Left colon (tissue), 2 donors: ENCODE data around the gene NDUFS2. TPM values are rescaled to one million over a fixed set of nuclear protein-coding genes. Genes with fewer than 3 reads are reported as not detected.
"Not testable (repeated sequence)": the region's sequence is repeated elsewhere in the genome, so short reads cannot be mapped to it uniquely, and the experiment has no call there.

Experiments used
- ATAC-seq: fragments of 200-7000 bp; cut with Tn5 transposase; one replicate; pipeline ENCODE4 v1.9.1; 2020; ENCODE audit warnings: mild to moderate bottlenecking, moderate library complexity
- DNase-seq, 2 donors: peaks; one replicate each; pipeline ENCODE4 v3.0.0-alpha.2; 2020
- intact Hi-C, 2 donors: fragments of 100-400 bp; cut with DNase I in 1 of 2; cut with micrococcal nuclease in 1 of 2; formaldehyde crosslinking; loops; one replicate each; pipeline versions ENCODE4 v1.11.2 to v1.14.0; 2022; cut with DNase I, micrococcal nuclease
- total RNA-seq, 2 donors: library from RNA; stranded (reverse); fragmentation: NEBNext Ultra II Directional; extraction: Animal tissue kit (Norgen Biotek cat#: 25700); gene quantifications; one replicate each; pipeline ENCODE4 v1.2.1, GENCODE V29; 2021
- donor health status: DM: no; HTN: no; CAD: no.
- donor health status: DM: yes; HTN: yes; CAD: no.

The NDUFS2 gene
- total RNA-seq, 2 donors from 2014 or later = 154 to 188 TPM

- peak; percentile 90 for ATAC-seq
- intact Hi-C loops = no loop called here
- peak; percentile 74 to 79 for DNase-seq
These were observed 7.7 kb downstream of the NDUFS2 start for GRCh38 chr1:161209790-161210409.

GRCh38 chr1:161214369-161214768, 12.2 kb downstream of the NDUFS2 start:
- ATAC-seq (no peak), DNase-seq (no peak)
- intact Hi-C loops = no loop called here

GRCh38 chr1:161215076-161215475, 12.9 kb downstream of the NDUFS2 start, which contains the start of gene FCER1G:
FCER1G (plus strand) TSS chr1:161215295; CDS start chr1:161215322, 27 bp downstream.
- ATAC-seq = peak; percentile 42
- DNase-seq = peak in 1 of 2 donors; percentile 50

GRCh38 chr1:161216945-161217712, 15.0 kb downstream of the NDUFS2 start:
- DNase-seq (no peak), ATAC-seq (peak; percentile 29)
- intact Hi-C loops = no loop called here

More at GRCh38 chr1:161215076-161215475, 12.9 kb downstream of the NDUFS2 start, which contains the start of gene FCER1G:
- intact Hi-C loops = no loop called here

DNA sequence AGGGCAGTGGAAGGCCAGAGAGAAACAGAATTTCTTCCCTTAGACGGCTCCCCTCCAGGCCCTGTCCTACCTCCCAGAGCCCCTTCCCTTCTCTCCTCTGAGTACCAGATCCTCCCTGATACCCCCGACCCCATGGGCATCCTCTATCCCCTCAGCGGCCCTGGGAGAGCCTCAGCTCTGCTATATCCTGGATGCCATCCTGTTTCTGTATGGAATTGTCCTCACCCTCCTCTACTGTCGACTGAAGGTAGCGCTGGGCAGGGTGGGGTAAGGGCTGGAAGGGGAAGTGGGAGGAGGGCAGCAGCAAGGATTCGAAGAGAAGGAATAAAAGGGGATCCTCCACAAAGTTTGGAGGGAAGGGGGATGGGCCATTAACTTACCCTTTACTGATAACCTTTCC, 15.7 kb downstream of the NDUFS2 start:
- intact Hi-C loops = no loop called here
- DNase-seq = no peak

DNA sequence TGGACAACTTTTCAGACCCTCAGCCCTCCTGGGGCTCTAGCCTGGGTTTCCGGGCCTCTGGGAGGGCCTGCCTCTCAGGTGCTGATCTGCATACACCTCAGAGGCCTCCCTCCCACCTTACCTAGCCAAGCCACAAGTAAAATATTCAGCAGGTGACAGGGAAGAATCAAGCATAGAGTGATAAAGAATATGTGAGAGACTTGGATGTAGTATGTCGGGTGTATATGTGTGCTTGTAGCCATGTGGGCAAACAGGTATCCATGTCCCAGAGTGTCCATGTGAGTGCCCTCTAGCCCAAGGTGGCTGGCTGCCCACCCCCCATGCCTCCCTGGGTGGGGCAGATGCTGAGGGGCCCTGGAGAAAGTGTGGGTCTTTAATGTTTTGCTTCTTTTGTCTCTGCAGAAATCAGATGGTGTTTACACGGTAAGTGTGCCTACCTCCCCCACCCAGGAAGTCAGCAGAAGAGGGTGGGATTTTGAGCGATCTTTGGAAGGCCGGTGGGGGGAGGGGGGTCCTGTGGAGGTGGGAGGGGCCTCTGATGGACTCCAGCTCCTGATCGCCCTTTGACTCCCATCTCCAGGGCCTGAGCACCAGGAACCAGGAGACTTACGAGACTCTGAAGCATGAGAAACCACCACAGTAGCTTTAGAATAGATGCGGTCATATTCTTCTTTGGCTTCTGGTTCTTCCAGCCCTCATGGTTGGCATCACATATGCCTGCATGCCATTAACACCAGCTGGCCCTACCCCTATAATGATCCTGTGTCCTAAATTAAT, 16.3 kb downstream of the NDUFS2 start:
- intact Hi-C loops = no loop called here
- DNase-seq = no peak

More for the DNA sequence above, 15.7 kb downstream of the NDUFS2 start:
- ATAC-seq = no peak

DNA sequence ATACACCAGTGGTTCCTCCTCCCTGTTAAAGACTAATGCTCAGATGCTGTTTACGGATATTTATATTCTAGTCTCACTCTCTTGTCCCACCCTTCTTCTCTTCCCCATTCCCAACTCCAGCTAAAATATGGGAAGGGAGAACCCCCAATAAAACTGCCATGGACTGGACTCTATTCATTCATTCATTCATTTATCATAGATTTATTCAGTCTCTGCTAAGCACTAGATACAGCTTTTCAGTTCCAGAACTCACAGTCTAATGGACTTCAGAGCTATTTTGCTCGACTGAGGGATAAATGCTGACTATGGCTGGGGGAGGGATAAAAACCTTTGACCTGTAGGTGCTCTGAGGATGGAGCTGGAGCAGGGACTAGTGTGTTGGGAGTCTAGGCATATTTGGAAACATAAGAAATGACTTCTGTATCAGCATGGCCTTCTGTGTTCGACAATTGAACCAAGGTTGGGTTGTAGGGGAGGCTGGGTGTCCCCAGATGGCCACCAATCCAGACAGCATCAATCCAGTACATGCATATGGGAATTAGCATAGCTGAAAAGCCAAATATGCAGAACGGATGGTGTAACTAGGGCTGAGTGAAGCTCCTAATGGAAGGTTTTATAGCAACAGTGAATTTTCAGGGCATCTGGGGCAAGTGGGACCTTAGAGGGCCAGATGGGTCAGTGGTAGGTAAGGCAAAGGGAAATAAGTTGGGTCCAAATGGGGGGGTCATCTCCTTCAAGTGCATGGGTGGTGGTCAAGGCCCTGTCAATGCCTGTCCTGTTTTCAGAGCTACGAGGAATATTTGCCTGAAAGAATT, 17.1 kb downstream of the NDUFS2 start:
- no peak for ATAC-seq
- intact Hi-C loops = no loop called here
- no peak for DNase-seq

More for the DNA sequence above, 16.3 kb downstream of the NDUFS2 start:
- no peak for ATAC-seq

DNA sequence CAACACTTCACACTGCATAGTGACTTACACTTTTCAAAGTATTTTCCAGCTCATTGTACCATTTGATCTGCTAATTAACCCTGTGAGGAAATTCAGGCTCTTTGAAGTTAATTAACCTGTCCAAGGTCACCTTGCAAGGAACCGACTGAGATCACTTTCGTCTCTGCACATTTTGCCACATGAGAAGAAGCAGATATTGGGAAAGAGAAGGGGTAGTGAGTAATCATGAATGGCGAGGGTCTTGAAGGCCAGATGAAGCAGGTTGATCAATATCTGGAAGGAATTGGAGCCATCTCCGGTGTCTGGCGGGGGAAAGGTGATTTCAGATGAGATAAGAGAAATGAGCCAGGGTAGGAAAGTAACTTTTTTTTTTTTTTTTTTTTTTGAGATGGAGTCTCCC, 17.8 kb downstream of the NDUFS2 start:
- DNase-seq = no peak
- no peak for ATAC-seq
- intact Hi-C loops = loop anchor here in 1 of 2 donors (10.0 kb wide), 1 partner anchor 165 kb away; no protein-coding TSS in a partner anchor

GRCh38 chr1:161222175-161223019, 20.2 kb downstream of the NDUFS2 start:
- DNase-seq (no peak), ATAC-seq (no peak)

DNA sequence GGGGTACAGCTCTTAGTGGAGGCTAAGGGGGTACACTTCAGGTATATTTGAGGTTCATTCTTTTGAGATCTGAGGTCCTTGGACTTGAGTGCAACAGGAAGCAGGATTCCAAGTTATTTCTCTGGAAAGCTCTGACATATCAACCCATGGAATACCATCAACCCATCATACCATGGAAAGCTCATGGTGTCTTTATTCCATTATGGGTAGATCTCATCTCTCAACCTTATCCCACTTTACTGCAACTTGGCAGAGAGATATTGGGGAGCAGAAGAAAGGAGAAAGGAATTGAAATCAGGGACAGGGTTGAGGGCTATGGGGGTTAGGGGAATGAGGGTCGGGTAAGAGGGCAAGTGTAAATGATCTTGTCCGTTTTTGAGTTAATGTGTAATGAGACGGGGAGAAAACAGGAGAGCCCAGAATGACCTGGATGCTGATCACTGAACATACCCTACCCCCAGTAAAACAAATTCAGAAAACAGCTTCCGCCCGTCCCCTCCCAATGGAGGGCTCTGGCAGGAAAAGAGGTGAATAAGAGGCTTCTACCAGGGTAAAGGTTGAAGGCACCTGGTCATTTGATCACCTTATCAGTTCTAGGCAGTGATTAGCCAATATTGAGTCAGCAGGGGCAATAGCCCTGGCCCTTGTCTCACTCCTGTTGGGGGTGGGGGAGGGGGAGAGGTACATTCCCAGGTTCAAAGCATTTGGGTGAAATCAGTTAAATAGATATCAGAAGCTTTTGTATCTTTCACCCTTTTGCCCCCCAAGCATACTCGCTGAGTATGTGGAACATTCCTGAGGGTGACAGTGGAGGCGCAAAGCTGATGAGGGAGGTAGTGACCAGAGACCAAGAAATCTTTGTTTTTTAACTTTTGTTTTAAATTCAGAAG, 21.9 kb downstream of the NDUFS2 start:
- DNase-seq (no peak), ATAC-seq (no peak)
- intact Hi-C loops = loop anchor here in 1 of 2 donors (10.0 kb wide), 1 partner anchor 161 kb away; no protein-coding TSS in a partner anchor

More at GRCh38 chr1:161222175-161223019, 20.2 kb downstream of the NDUFS2 start:
- intact Hi-C loops = loop anchor here in 1 of 2 donors (10.0 kb wide), 1 partner anchor 162 kb away; no protein-coding TSS in a partner anchor

DNA sequence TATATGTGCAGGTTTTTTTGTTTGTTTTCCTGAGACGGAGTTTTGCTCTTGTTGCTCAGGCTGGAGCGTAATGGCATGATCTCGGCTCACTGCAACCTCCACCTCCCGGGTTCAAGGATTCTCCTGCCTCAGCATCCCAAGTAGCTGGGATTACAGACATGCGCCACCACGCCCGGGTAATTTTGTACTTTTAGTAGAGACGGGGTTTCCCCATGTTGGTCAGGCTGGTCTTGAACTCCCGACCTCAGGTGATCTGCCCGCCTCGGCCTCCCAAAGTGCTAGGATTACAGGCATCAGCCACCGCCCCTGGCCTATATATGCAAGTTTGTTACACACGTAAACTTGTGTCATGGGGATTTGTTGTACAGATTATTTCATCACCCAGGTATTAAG, 22.5 kb downstream of the NDUFS2 start:
- not testable (repeated sequence) for DNase-seq, ATAC-seq
- intact Hi-C loops = loop anchor here (5.0 to 10.0 kb wide), 3 partner anchors 68 to 160 kb away; no protein-coding TSS in a partner anchor

- intact Hi-C loops = loop anchor here (5.0 to 10.0 kb wide), 3 partner anchors 67 to 160 kb away; no protein-coding TSS in a partner anchor
- DNase-seq (no peak), ATAC-seq (no peak)
These were observed 23.0 kb downstream of the NDUFS2 start for GRCh38 chr1:161225178-161225533.

DNA sequence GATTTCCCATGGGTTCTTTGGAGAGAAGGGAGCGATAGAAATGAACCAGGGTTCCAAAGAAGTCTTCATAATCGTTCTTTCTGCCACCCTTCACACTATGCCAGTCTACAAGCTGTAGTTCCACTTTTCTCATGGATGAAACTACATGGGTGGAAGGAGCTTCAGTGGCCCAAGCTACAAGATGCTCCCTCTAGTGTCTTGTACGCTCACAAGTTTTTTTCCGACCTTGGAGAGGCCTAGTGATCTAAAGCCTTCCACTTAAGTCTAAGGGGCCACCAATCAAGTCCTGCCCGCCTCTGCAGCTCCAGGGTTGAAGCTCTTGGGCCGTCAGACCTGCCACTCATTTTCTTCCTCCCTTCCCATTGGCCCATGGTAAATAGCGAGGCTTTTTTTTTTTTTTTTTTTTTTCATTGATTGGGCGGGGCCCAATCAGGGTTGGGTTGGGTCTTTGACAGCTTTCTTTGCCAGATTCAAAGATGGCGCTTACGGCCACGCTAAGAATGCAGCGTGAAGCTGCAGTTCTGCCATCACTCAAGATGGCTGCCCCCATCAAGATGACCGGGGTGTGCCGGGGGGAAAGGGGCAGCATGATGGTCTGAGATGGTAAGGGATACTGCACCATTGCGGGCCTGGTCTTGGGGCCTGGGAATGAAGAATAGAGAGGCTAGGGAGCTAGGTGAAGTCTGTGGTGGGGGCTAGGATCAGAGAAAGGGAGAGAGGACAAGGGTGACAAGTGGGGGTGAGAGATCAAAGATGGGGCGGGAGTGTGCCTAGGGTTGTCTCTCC, 23.6 kb downstream of the NDUFS2 start, which contains the start of gene TOMM40L:
Gene TOMM40L, plus strand, starts transcription at position 527 of the 786 bp plus-strand sequence. CDS start 430 bp downstream, outside the sequence.
- peak; percentile 90 to 97 for DNase-seq
- ATAC-seq = peak; percentile 92
- intact Hi-C loops = loop anchor here (5.0 to 10.0 kb wide), 3 partner anchors 67 to 159 kb away; no protein-coding TSS in a partner anchor

- no peak for ATAC-seq
- intact Hi-C loops = loop anchor here (5.0 to 10.0 kb wide), 3 partner anchors 66 to 158 kb away; no protein-coding TSS in a partner anchor
- peak in 1 of 2 donors; percentile 28 for DNase-seq
These were observed 24.1 kb downstream of the NDUFS2 start for GRCh38 chr1:161226320-161226711.

GRCh38 chr1:161226759-161227158, 24.6 kb downstream of the NDUFS2 start:
- ATAC-seq (no peak), DNase-seq (no peak)
- intact Hi-C loops = loop anchor here (5.0 to 10.0 kb wide), 3 partner anchors 66 to 158 kb away; no protein-coding TSS in a partner anchor
